NCI-H1105 treated with DMSO at 0.1 percent for 48 hours (cell line): Measurements from ENCODE around the gene CPB1.

Experiments
- DNase-seq: peaks from one replicate; lab custom pipeline; 2025; lab: John Stamatoyannopoulos, UW

CPB1 gene

DNA sequence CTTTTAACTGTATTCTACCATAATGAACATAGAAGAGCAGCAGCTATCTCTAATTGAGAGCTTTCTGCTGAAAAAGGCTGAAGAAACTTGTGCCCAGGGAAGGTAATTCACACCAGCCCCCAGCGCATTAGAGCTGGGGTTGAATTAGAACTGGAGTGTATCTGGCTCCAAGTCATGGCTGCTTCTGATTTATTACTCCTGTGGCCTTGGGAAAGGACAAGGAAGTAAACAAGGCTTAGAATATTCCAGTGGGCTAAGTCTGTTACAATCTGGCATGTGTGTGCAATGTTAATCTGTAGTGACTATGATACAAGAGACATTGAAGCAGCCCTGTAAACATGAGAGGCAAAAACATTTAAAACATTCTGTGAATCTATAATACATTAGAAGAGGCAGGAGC is 55.6 kb downstream of the CPB1 start:
- DNase-seq, result no peak

DNA sequence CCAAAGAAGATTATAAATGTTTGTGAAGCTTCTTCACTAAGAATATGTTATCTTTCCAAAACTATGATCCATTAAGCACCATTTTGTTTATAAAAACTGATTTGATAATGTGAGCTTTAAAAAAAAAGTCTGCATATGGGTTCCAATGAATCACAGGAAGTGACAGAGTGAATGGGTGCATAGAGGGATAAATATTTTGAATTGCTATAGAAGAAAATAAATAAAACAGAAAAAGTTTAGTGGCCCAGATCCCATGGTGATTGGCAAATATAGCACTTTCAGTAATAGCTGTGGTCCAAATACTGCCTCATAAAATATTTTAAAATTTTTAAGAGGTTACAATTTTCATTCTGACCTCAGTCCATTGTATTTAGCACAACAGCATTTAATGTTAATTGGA is 56.6 kb downstream of the CPB1 start:
- no peak for DNase-seq

DNA sequence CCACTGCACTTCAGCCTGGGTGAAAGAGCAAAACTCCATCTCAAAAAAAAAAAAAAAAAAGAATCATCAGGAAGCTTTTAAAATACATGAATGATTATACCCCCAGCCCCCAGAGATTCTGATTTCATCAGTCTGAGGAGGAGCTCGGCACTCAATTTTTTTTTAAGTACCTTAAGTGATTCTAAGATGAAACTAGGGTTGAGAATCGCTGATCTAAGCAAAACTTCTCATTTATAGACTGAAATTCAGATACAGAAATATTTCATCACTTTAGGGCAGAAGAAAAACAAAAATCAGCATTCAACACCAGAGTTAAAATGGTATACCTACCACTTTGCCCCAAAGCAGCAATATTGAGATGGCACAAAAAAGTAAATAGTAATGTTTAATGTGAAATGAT is 62.2 kb downstream of the CPB1 start:
- no peak for DNase-seq

DNA sequence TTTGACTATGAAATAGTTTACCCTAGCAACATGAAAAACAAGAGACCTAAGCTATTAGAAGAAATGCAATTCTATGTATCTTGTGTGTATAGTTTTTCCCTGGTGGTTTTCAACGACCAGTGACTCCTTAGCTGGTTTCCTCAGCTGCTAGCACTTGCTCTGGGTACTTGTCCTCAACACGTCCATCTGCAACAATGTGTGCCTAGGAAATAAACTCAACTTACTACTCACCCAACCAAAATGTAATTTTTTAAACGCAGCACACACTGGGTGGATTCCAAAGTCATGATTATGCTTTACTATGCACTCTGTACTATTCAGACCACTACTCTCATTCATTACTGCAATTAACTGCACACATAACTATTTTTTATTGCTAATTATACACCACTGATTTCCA is 68.5 kb downstream of the CPB1 start:
- DNase-seq, result no peak

DNA sequence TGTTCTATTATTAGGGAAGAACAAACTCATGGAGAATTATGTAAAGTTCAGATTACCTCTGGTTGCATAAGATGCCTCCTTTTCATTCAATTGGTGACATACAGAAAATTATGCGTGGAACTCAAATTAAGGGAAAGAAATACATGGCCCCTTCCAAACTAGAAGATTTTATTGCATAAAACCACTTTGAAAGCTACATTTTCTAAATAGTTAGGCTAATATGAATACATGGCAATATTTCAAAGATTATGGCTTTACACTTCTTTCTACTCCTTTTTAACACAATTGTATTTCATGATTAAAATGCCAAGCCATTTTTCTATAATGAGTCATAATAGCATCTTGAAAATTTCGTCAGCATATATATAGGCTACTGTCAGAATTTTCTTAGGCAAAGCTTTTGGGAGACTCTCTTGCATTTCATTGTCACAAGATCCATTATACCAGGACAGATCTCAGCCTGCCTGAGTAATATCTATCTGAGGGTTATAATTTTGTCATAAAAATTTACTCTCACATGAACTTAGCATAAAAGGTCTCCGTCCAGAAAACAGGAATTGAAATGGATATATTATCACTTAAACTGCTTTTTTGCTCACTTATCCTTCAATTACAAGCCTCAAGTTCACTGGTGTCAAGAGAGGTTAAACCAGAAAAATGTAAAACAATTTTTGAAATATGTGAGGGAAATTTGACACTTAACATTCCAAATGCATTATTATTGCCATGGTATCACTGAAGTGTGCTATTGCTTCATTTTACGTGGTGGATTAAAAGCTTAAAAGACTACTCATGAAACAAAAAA is 74.6 kb downstream of the CPB1 start:
- DNase-seq, result no peak

DNA sequence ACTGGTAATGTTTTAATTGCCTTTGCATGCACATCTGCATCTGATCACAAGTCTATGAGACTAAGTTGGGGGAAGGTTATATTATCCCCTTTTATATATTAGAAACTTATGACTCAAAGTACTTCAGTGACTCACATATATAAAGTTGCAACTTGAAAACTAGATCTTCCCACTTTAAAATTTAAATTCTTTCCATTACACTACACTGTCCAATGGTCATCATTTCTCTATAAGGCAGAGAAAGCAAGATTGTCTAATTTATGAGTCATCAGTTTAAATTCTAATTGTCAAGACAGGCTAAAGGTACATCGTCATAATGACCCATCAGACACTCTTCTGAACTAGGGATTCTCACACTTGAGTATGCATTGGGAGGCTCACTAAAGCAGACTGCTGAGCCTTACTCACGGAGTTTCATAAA is 75.4 kb downstream of the CPB1 start:
- no peak for DNase-seq

DNA sequence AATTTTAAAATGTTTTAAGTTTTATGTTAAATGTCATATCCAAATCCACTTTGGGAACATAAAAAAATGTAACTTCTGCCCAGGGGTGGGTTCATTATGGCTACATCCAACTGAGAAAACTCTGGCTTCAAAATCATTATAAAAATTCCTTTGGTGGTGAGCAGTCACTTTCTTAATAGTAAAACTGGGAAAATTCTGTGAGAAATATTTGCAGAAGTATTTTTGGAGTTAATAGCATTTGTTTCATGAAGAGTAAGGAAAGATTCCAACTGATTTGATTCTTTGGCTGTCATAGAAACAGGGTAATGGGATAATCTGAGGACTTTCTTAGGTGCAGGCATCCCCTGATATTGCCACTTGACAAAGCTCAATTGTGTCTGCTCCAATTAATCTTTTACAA is 76.3 kb downstream of the CPB1 start:
- DNase-seq, result no peak

DNA sequence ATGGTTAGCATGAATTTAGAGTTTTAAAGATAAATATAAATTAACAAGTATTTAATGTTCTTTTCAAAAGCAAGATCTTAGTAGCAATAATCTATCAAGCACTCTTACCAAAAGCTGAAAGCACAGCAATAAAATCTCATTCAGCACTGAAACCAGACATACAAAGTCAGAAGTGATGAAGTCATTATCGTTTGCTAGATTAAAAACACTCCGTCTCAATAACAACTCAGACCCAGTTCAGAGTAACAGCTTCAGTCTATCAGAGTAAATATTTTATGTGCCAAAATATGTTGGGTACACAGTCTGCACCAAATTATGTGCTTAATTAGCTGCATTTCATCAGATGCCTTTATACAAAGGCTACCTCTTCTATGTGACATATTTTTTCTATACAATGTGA is 79.1 kb downstream of the CPB1 start:
- no peak for DNase-seq
